Activated CD8-positive, alpha-beta memory T cell treated with anti-CD3 and anti-CD28 coated beads, Interleukin-2, amount 10 ng/mL, durations not matched to agents 7 days and 5 days (primary cell): ENCODE results near the gene POTEF. TPM values are rescaled to one million over a fixed set of nuclear protein-coding genes. Genes with fewer than 3 reads are reported as not detected.
A peak's percentile ranks its signal among the peaks of the same experiment; 100 is the strongest.
"Not testable (repeated sequence)": the region's sequence is repeated elsewhere in the genome, so short reads cannot be mapped to it uniquely, and the experiment has no call there.

Experiments
- ATAC-seq: fragments of 150-1000 bp; cut with Tn5 transposase; one replicate; pipeline ENCODE4 v1.10.0; 2021; ENCODE audit warnings: moderate library complexity
- CTCF ChIA-PET: fragments of 350-600 bp; sonication (Branson Sonifier 250); formaldehyde crosslinking; loops from one replicate; lab custom pipeline; 2021; ENCODE audit warnings: antibody characterized with exemption; lab: Charles Lee
- DNase-seq: peaks from one replicate; pipeline ENCODE4 v3.0.0-alpha.2; 2020
- H3K27ac Mint-ChIP-seq: one replicate; pipeline ENCODE4 v1.8.0; 2021; ENCODE audit warnings: mild to moderate bottlenecking, mixed read lengths
- H3K27me3 Mint-ChIP-seq: one replicate; pipeline ENCODE4 v1.8.0; 2021; ENCODE audit warnings: mixed read lengths
- H3K36me3 Mint-ChIP-seq: one replicate; pipeline ENCODE4 v1.8.0; 2021; ENCODE audit warnings: mild to moderate bottlenecking, mixed read lengths
- H3K4me1 Mint-ChIP-seq: one replicate; pipeline ENCODE4 v1.8.0; 2021; ENCODE audit warnings: mixed read lengths
- H3K4me3 Mint-ChIP-seq: one replicate; pipeline ENCODE4 v1.8.0; 2021; ENCODE audit warnings: mild to moderate bottlenecking, moderate library complexity, mixed read lengths
- H3K9me3 Mint-ChIP-seq: one replicate; pipeline ENCODE4 v1.8.0; 2022; ENCODE audit warnings: low read depth, mixed read lengths
- total RNA-seq, 2 experiments: library from RNA; stranded (reverse); gene quantifications; one replicate each; pipeline ENCODE4 v1.2.3, GENCODE V29; 2021

Gene POTEF
- total RNA-seq, 2 experiments from 2014 or later, result not detected

DNA sequence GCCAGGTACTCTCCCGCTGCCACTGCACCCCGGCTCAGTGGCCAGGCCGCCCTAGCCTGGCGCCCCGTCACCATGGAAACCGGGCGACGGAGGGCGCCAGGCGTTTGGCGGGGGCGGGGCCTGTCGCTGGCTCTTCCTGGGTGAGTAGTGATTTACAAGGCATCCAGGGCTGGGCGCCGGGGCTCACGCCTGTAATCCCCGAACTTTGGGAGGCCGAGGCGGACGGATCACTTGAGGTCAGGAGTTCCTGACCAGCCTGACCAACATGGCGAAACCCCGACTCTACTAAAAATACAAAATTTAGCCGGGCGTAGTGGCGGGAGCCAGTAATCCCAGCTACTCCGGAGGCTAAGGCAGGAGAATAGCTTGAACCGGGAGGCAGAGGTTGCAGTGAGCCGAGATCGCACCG lies 16.0 kb upstream of the POTEF start, which contains the start of gene CCDC74B:
Gene CCDC74B, minus strand, starts transcription at position 107 of the 409 bp plus-strand sequence. CDS start 116 bp downstream, outside the sequence.
- peak; percentile 72 for DNase-seq
- Mint-ChIP-seq H3K4me1 (peaks cover 13% of the 10 kb centered on the region), H3K4me3 (peak within 1 kb of the TSS; percentile 63)
- not testable (repeated sequence) for H3K27me3 Mint-ChIP-seq, H3K9me3 Mint-ChIP-seq, H3K36me3 Mint-ChIP-seq, H3K27ac Mint-ChIP-seq
- CTCF ChIA-PET, result interaction anchor here (1.0 kb wide), 1 partner anchor 37 kb away, joined by 3 read pairs; the partner anchor contains the start of gene MZT2B
- ATAC-seq, result peak; percentile 89

GRCh38 chr2:130143266-130144039 lies 14.4 kb upstream of the POTEF start:
- H3K27me3 Mint-ChIP-seq, H3K9me3 Mint-ChIP-seq, H3K36me3 Mint-ChIP-seq, DNase-seq, H3K27ac Mint-ChIP-seq, CTCF ChIA-PET: not testable (repeated sequence)
- Mint-ChIP-seq H3K4me3 (peak overlapping the region; percentile 59), H3K4me1 (peaks cover 11% of the 10 kb centered on the region)
- peak; percentile 31 for ATAC-seq

GRCh38 chr2:130142396-130143265 lies 13.6 kb upstream of the POTEF start:
- ATAC-seq, H3K4me3 Mint-ChIP-seq, H3K36me3 Mint-ChIP-seq, H3K27me3 Mint-ChIP-seq, H3K27ac Mint-ChIP-seq, H3K9me3 Mint-ChIP-seq, H3K4me1 Mint-ChIP-seq, CTCF ChIA-PET, DNase-seq: not testable (repeated sequence)

GRCh38 chr2:130141645-130142370 lies 12.8 kb upstream of the POTEF start:
- DNase-seq, CTCF ChIA-PET, H3K36me3 Mint-ChIP-seq, H3K4me1 Mint-ChIP-seq, H3K9me3 Mint-ChIP-seq, ATAC-seq, H3K27me3 Mint-ChIP-seq, H3K27ac Mint-ChIP-seq, H3K4me3 Mint-ChIP-seq: not testable (repeated sequence)

- H3K4me3 Mint-ChIP-seq, H3K36me3 Mint-ChIP-seq, H3K27ac Mint-ChIP-seq, H3K4me1 Mint-ChIP-seq, CTCF ChIA-PET, H3K27me3 Mint-ChIP-seq, ATAC-seq, H3K9me3 Mint-ChIP-seq, DNase-seq: not testable (repeated sequence)
Observed at GRCh38 chr2:130141002-130141401, 12.0 kb upstream of the POTEF start.

DNA sequence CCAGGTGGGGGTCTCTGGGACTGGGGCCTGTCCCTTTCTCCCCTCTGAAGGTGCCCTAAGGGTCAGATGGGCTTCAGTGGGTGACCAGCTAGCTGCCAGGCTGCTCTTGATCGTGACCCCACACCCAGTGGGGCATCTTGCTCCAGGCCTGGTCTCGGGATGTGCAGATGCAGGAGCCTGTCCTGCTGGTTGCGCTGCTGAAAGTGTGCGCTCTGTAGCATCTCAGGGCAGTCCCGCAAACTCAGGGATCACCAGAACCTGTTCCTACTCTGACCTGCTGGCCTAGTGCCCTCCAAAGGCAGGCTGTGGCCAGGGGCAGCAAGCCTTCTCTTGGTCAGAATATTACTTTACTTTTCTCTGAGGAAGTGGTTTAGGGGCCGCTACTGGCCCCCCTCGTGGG lies 11.5 kb upstream of the POTEF start:
- DNase-seq, H3K4me1 Mint-ChIP-seq, H3K27ac Mint-ChIP-seq, H3K4me3 Mint-ChIP-seq, H3K9me3 Mint-ChIP-seq, H3K36me3 Mint-ChIP-seq, ATAC-seq, H3K27me3 Mint-ChIP-seq, CTCF ChIA-PET: not testable (repeated sequence)

- not testable (repeated sequence) for DNase-seq, H3K27me3 Mint-ChIP-seq, H3K4me1 Mint-ChIP-seq
Observed at GRCh38 chr2:130139331-130140280, 10.6 kb upstream of the POTEF start.

DNA sequence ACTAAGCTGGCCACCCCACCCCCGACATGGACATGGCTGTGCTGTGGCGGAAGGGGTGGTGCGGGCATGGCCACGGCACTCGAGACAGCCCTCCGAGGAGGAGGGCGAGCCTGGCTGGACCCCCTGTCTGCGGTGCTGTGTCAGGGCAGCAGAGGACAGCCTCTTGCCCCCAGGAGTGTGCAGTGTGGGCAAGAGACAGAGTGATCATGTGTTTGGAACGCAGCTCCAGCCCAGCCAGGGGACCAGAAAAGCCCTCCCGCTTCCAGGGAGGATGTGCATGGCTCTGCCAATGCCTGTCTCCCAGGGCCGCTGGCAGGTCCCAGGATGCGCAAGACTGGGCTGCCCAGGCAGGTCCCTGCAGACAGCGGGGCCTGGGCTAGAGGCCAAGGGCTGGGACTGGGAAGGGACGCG lies 9.8 kb upstream of the POTEF start:
- H3K27ac Mint-ChIP-seq, H3K4me3 Mint-ChIP-seq, H3K27me3 Mint-ChIP-seq, CTCF ChIA-PET, H3K9me3 Mint-ChIP-seq, DNase-seq, H3K36me3 Mint-ChIP-seq, ATAC-seq, H3K4me1 Mint-ChIP-seq: not testable (repeated sequence)

More at GRCh38 chr2:130139331-130140280, 10.6 kb upstream of the POTEF start:
- ATAC-seq, CTCF ChIA-PET, H3K36me3 Mint-ChIP-seq, H3K4me3 Mint-ChIP-seq, H3K9me3 Mint-ChIP-seq, H3K27ac Mint-ChIP-seq: not testable (repeated sequence)

DNA sequence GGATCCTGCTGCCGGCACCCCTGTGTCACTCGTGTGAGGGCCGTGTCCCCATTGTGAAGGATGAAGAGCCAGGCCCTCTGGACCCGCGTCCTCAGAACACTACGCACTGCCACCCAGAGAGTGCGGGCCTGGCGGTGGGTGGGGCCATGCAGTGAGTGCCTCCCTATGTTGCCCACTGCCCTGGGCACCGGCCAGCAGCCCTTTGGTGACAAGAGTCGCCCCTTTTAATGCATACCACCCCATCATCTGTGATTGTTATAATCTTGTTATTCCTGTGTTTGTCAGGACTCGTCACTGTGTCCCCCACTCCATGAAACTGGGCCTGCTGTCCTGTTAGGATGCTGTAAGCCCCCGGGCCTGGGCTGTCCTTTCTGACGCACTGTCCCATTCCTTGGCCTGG lies 9.3 kb upstream of the POTEF start:
- H3K36me3 Mint-ChIP-seq, DNase-seq, H3K27me3 Mint-ChIP-seq, H3K9me3 Mint-ChIP-seq, H3K4me3 Mint-ChIP-seq, H3K4me1 Mint-ChIP-seq, H3K27ac Mint-ChIP-seq, CTCF ChIA-PET, ATAC-seq: not testable (repeated sequence)

DNA sequence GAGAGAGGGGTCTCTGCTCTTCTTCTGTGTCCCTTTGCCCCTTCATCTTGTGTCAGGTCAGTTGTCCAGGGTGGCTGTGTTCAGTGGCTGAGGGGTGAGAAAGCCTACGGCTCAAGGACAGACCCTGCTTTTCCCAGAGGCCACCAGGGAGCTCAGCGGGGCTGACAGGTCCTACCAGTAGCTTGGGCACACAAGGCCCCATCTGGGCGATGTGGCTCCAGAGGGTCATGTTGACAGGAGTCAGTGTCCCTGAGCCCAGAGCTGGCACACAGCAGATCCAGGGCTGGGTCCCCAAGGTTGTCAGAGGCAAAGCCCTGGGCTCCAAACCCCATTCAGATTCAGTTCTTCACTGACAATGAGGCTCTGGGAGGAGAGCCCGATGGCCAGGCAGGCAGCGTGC lies 8.1 kb upstream of the POTEF start:
- H3K4me1 Mint-ChIP-seq, H3K9me3 Mint-ChIP-seq, ATAC-seq, H3K27ac Mint-ChIP-seq, DNase-seq, H3K27me3 Mint-ChIP-seq, H3K4me3 Mint-ChIP-seq, H3K36me3 Mint-ChIP-seq, CTCF ChIA-PET: not testable (repeated sequence)

- not testable (repeated sequence) for H3K9me3 Mint-ChIP-seq
Observed at GRCh38 chr2:130136546-130136945, 7.5 kb upstream of the POTEF start.

GRCh38 chr2:130135692-130136541 lies 6.9 kb upstream of the POTEF start:
- Mint-ChIP-seq H3K27ac (no peak overlapping the region), H3K4me1 (no peaks in the 10 kb centered on the region), H3K36me3 (no peaks in the 10 kb centered on the region), H3K9me3 (no peaks in the 10 kb centered on the region), H3K4me3 (no peak overlapping the region), H3K27me3 (peaks cover 9% of the 10 kb centered on the region)
- CTCF ChIA-PET, result no interaction called here
- no peak for DNase-seq
- no peak for ATAC-seq

More at GRCh38 chr2:130136546-130136945, 7.5 kb upstream of the POTEF start:
- H3K27me3 Mint-ChIP-seq, DNase-seq, H3K36me3 Mint-ChIP-seq, H3K4me1 Mint-ChIP-seq, H3K27ac Mint-ChIP-seq, H3K4me3 Mint-ChIP-seq, ATAC-seq, CTCF ChIA-PET: not testable (repeated sequence)
